GM18907 (cell line): ENCODE measurements around the gene CAMSAP3.

Source experiments
- ATAC-seq: cut with Tn5 transposase; IDR thresholded peaks from one replicate; pipeline ENCODE4 v1.9.1; 2021; ENCODE audit warnings: mild to moderate bottlenecking, moderate library complexity; ENCODE audit not compliant: unreplicated experiment

CAMSAP3 gene

DNA sequence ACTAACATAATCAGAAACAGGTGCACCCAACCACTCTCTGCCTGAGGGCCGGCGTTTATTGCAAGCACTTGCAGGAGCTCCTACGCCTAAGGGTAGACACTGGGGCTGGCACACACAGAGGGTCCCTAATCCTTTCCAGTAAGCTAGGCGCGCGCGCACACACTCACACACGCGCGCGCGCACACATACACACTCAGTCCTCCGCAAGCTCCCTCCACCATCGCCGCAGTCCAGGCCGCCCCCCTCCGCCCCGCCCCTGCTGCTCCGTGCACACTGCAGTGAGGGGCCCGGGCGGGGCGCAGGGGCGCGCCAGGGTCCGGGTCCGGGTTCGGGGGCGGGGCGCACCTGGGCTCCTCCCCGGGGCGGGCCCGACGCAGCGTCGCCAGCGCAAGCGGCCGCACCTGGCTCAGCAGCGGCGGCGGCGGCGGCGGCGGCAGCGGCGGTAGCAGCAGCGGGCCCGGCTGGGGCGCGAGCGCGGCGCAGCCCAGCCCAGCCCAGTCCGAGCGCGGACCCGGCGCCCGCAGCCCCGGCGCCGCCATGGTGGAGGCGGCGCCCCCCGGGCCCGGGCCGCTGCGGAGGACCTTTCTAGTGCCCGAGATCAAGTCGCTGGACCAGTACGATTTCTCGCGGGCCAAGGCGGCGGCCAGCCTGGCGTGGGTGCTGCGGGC is at the start of gene CAMSAP3:
CAMSAP3 (plus strand) TSS at position 398 of the 668 bp plus-strand sequence; CDS start at position 538, 140 bp downstream.
- peak; percentile 61 for ATAC-seq

DNA sequence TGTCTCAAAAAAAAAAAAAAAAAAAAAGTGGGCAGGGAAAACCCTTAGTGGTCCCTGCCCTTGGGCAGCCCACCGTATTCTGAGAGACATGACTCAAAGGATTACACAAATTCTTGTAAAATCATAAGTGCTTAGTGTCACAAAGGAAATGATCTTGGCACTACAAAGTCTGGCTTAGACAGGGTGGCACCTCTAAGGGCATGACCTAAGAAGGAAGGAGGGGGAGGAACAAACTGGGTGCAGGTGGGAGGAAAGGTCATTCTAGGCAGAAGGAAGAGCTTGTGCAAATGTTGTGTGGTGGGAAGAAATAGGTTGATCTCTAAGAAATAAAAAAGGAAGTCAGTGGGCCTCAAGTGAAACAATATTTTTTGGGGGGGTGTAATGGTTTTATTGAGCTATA is 49.8 kb upstream of the CAMSAP3 start:
- no peak for ATAC-seq

DNA sequence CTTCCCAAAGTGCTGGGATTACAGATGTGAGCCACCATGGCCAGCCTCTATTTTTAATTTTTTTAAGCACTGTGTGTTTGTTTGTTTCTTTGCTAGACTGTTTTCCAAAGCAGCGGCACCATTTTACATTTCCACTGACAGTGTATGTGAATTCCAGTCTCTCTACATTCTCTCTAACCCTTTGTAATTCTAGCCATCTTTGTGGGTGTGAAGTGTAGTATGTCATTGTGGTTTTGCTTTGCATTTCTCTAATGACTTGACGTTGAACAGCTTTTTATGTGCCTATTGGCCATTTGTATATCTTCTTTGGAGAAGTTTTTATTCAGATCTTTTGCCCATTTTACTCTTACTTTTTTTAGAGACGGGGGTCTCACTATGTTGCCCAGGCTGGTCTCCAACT is 48.5 kb upstream of the CAMSAP3 start:
- ATAC-seq = no peak

- ATAC-seq = no peak
Observed at GRCh38 chr19:7549429-7550148, 46.1 kb upstream of the CAMSAP3 start.

DNA sequence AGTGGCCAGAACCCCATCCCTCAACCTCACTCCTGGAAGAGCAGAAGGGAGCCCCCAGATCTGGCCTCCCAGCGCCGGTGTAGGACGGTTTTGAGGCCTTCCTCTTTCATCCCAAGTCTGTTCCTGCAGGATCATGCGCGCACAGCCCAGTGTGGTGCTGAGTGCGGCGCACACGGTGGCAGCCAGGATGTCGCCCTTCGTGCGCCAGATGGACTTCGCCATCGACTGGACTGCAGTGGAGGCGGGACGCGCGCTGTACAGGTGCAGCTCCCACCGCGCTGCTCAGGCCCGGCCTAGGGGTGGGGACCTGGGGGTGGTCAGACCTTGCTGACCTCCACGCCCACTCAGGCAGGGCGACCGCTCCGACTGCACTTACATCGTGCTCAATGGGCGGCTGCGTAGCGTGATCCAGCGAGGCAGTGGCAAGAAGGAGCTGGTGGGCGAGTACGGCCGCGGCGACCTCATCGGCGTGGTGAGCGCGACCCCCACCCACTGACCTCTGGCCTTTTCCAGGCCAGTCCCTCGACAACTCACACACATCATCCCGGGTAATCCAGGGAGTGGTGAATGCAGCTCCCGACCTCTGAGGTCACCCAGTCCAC is 45.4 kb upstream of the CAMSAP3 start:
- ATAC-seq = no peak

DNA sequence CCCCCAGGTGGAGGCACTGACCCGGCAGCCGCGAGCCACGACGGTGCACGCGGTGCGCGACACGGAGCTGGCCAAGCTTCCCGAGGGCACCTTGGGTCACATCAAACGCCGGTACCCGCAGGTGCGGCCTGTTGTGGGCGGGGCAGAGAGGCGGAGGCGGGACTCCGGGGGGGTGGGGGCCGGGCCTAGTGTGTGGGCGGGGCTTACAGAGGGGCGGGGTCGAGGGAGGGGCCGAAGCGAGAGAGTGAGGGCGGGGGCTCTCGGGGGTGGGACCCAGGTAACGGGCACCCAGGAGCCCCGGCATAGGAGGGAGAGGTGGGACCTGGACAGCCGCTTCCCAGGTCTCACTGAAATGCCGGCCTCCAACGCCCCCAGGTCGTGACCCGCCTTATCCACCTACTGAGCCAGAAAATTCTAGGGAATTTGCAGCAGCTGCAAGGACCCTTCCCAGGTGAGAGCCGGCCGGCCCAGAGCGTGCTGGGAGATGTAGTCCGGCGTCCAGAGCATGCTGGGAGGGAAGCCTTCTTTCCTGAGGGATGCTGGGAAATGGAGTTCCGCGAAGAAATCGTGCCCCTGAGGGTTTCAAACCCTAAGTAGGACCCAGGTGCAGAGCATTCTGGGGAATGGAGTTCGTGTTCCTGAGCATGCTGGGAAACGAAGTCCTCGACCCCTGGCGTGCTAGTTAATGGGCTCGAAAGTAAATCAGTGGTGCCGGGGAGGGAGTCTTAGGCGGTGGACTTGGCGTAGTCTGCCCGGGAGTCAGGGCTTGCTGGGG is 44.5 kb upstream of the CAMSAP3 start:
- no peak for ATAC-seq

- no peak for ATAC-seq
Observed at GRCh38 chr19:7552781-7553180, 42.9 kb upstream of the CAMSAP3 start.

DNA sequence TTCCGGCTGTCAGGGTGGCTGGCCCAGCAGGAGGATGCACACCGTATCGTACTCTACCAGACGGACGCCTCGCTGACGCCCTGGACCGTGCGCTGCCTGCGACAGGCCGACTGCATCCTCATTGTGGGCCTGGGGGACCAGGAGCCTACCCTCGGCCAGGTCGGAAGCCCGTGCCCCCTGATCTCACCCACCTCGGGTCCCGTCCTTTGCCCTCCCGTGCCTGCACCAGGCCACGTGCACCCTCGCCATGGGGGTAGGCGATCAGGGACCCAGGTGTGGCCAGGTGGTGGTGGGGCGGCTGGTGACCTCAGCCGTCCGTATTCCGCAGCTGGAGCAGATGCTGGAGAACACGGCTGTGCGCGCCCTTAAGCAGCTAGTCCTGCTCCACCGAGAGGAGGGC is 41.1 kb upstream of the CAMSAP3 start:
- ATAC-seq = no peak

DNA sequence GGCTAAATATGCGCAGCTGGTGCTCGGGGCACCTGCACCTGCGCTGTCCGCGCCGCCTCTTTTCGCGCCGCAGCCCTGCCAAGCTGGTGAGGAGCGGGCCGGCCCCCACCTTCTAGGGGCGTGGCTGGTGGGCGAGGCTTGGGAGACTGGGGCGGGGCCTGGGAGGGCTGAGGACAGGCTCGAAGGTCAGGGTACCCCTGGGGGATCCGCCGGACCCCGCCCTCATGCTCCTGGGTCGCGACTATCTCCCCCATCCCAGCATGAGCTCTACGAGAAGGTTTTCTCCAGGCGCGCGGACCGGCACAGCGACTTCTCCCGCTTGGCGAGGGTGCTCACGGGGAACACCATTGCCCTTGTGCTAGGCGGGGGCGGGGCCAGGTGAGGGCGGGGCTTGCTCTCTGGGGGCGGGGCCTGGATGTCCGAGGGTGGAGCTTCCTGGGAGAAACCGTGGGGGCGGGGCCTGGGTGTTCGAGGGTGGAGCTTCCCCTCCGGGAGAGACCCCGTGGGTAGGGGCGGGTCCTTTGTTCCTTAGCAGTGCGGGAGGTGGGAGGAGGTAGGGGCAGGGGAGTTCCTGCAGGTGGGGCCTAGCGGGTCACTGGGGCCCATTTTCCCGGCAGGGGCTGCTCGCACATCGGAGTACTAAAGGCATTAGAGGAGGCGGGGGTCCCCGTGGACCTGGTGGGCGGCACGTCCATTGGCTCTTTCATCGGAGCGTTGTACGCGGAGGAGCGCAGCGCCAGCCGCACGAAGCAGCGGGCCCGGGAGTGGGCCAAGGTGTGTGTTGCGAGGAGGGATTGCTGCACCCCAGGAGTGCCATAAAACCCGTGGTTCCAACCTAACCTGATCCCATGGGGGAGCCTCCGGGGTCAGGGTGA is 40.4 kb upstream of the CAMSAP3 start:
- ATAC-seq = no peak

- no peak for ATAC-seq
Observed at GRCh38 chr19:7556696-7557315, 38.9 kb upstream of the CAMSAP3 start.

DNA sequence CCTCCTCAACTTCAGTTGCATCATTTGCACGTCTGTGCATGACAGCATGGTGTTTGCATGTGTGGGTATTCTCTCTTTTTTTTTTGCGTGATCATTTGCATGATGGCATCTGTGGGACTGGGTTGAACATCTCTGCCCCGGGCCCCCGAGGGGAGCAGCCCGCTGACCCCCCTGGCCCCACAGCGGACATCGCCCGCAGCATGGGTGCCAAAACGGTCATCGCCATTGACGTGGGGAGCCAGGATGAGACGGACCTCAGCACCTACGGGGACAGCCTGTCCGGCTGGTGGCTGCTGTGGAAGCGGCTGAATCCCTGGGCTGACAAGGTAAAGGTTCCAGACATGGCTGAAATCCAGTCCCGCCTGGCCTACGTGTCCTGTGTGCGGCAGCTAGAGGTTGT is 37.0 kb upstream of the CAMSAP3 start:
- no peak for ATAC-seq

GRCh38 chr19:7559102-7559501 is 36.6 kb upstream of the CAMSAP3 start:
- ATAC-seq = no peak

DNA sequence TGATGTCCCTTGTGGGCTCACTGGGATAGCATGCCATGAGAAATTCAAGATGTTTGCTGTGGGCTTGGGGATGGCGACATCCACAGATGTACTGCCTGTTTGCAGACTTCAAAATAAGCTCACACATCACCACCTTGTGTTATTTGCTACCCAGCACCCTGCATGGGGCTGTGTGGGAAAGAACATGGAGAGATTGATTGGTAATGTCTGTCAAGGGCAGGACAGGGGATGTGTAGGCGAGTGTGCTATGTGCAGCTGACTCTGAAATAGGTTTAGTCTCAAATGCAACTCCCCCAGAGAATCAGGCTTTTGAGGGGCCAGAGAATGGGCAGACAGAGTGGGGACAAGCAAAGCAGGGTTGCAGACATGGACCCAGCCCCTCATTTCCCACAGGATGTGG is 35.4 kb upstream of the CAMSAP3 start:
- ATAC-seq = no peak

- no peak for ATAC-seq
Observed at GRCh38 chr19:7561325-7561724, 34.3 kb upstream of the CAMSAP3 start.

DNA sequence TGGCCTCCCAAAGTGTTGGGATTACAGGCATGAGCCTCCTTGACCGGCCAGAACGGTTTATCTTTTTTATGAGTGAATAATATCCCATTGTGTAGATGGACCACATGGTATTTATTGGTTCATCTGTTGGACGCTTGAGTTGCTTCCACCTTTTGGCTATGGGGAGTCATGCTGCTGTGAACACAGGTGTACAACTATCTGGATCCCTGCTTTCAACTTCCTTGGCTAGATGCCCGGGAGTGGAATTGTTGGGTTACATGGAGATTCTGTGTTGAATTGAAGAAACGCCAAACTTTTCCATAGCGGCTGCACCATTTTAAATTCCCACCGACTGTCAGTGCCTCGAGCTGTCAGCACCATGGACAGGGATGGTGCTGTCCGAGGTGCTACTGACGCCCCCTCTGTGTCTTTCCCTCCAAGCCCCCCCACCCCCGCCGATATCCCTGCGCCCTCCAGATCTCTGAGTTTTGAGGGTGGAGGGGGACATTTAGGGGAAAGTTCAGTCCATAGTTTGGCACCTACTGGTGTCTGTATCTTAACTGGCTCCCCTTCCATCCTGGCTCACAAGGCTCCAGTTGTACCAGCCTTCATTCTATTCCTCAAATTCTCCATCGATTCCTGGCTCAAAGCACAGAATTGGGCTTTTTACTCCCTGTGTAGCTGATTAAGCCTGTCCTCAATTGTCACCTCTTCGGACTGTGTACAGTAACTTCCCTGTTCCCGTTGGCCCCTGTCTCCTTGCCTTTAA is 32.8 kb upstream of the CAMSAP3 start:
- ATAC-seq = no peak

DNA sequence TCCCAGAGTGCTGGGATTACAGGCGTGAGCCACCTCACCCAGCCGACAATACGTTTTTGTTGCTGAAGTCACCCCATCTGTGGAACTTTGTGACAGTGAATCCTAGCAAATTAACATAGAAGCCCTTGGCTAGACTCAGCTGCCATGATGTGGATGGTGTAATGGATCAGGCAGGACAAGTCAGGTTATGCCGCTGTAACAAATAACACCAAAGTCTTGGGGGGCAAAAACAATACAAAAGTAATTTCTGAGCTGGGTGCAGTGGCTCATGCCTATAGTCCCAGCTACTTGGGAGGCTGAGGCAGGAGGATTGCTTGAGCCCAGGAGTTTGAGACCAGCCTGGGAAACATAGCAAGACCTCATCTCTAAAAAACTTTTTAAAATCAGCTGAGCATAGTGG is 30.8 kb upstream of the CAMSAP3 start:
- ATAC-seq = no peak

DNA sequence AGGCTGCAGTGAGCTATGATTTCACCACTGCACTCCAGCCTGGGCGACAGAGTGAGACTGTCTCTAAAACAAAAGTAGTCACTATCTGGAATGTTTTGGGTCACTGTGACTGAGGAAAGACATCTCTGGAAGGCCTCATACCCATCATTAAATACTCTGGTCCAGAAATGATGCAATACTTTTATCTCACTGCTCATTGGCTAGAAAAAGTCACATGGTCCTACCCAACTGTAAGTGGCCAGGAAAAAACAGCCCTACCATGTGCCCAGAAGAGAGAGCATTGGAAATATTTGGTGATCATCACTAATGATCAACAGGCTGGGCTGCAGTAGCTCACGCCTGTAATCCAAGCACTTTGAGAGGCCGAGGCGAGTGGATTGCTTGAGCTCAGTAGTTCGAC is 30.3 kb upstream of the CAMSAP3 start:
- ATAC-seq = no peak

DNA sequence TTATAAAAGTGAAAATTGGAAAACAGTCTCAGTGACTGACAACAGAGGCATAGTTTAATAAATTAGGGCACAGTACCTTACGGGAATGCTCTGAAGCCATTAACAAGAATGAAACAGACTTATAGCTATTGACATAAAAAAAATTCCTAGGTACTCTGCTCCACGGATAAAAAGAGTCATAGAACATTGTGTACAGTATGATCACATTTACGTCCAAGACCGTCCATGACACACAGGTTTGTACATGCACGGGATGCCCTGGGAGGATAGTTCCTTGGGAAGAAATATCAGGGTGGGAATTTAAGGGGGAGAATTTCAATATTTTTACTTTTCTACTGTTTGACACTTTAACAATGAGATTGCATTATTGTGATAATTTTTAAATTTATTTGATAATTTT is 24.9 kb upstream of the CAMSAP3 start:
- no peak for ATAC-seq

DNA sequence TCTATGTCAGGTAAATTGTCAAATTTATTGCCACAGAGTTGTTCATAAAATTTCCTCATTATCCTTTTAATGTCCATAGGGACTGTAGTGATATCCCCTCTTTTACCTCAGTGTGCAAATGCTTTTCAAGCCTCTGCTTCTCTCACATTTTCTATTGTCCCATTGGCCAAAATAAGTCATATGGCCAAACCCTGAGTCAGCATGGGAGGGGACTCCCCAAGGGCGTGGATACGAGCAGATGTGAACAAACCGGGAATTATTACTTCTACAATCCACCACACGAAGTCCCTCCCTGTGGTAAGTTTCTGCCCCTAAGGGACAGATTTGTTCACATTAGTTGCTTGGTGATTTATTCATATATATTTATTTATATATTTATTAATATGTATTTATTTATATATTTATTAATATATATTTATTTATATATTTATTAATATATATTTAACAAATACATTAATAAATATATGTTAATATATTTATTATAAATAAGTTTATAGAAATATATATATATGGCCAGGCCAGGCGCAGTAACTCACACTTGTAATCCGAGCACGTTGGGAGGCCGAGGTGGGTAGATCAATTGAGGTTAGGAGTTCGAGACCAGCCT is 20.1 kb upstream of the CAMSAP3 start:
- ATAC-seq = no peak
